GM12878 (cell line): ENCODE results near the gene ZDHHC14. TPM values are rescaled to one million over a fixed set of nuclear protein-coding genes. Genes with fewer than 3 reads are reported as not detected.
"Not testable (repeated sequence)": the region's sequence is repeated elsewhere in the genome, so short reads cannot be mapped to it uniquely, and the experiment has no call there.

Source experiments
- ATAC-seq: fragments of 200-7000 bp; cut with Tn5 transposase; 3 replicates; pipeline ENCODE4 v1.9.1; 2020; ENCODE audit warnings: mild to moderate bottlenecking, moderate library complexity
- BruUV-seq: library from RNA; stranded (reverse); fragments of 400-500 nt; replicated peaks from 2 replicates; lab custom pipeline; 2021; lab: Mats Ljungman, UMichigan
- CTCF ChIA-PET: fragments of 300-600 bp; sonication (Branson Sonifier 250); formaldehyde crosslinking; extraction: SDS; loops from one replicate; lab custom pipeline; 2021; ENCODE audit warnings: inconsistent platforms; lab: Yijun Ruan, JAX
- POLR2A ChIA-PET: fragments of 350-600 bp; formaldehyde crosslinking; extraction: SDS; loops from one replicate; lab custom pipeline; 2021; ENCODE audit warnings: inconsistent platforms; lab: Charles Lee
- RAD21 ChIA-PET: fragments of 300-600 bp; sonication (Branson Sonifier 250); formaldehyde crosslinking; loops from one replicate; lab custom pipeline; 2023; ENCODE audit warnings: antibody characterized with exemption; ENCODE audit not compliant: unreplicated experiment; lab: Charles Lee
- SMC1A ChIA-PET: fragments of 300-600 bp; sonication (Branson Sonifier 250); formaldehyde crosslinking; loops from one replicate; lab custom pipeline; 2023; ENCODE audit not compliant: unreplicated experiment, uncharacterized antibody; lab: Charles Lee
- DNase-seq: peaks from one replicate; pipeline ENCODE4 v3.0.0-alpha.2; 2011; ENCODE audit warnings: low read depth, low spot score
- FAIRE-seq: peaks from 3 replicates; lab custom pipeline; 2011; peaks lifted over from hg19 to GRCh38; lab: Jason Lieb, UNC
- H2AFZ ChIP-seq: 2 replicates; pipeline ENCODE4 v1.6.0; 2011; ENCODE audit warnings: low read depth, low read length, control low read depth; ENCODE audit not compliant: control insufficient read depth
- H3K27ac ChIP-seq: 2 replicates; pipeline ENCODE4 v1.5.1; 2011; ENCODE audit warnings: control low read depth; ENCODE audit not compliant: control insufficient read depth, insufficient read depth
- H3K27me3 ChIP-seq, 2 experiments: replicated peaks in 1 of 2; 2 replicates each; pipeline versions ENCODE4 v1.6.0 to v1.6.1; 2011; ENCODE audit warnings: low read length in 1 of 2; ENCODE audit not compliant: control insufficient read depth in 2 of 2, insufficient read depth in 2 of 2
- H3K36me3 ChIP-seq, 2 experiments: 2 replicates each; pipeline ENCODE4 v1.5.1; 2011; ENCODE audit warnings: low read length in 1 of 2; ENCODE audit not compliant: control insufficient read depth in 2 of 2, insufficient read depth in 2 of 2
- H3K4me1 ChIP-seq: 2 replicates; pipeline ENCODE4 v1.6.1; 2011; ENCODE audit warnings: mild to moderate bottlenecking, low read length, moderate library complexity, mixed read lengths; ENCODE audit not compliant: control insufficient read depth, insufficient read depth
- H3K4me2 ChIP-seq: 2 replicates; pipeline ENCODE4 v1.6.0; 2011; ENCODE audit warnings: control low read depth; ENCODE audit not compliant: control insufficient read depth, insufficient read depth
- H3K4me3 ChIP-seq: fragments of 200-600 bp; sonication (generic); 2 replicates; pipeline ENCODE4 v1.5.1; 2016
- H3K79me2 ChIP-seq: 2 replicates; pipeline ENCODE4 v1.6.0; 2011; ENCODE audit warnings: low read length; ENCODE audit not compliant: control insufficient read depth, insufficient read depth
- H3K9ac ChIP-seq: 2 replicates; pipeline ENCODE4 v1.8.0; 2011; ENCODE audit warnings: low read length, control low read depth, mixed read lengths; ENCODE audit not compliant: control insufficient read depth, insufficient read depth
- H3K9me3 ChIP-seq: replicated peaks from 3 replicates; pipeline ENCODE4 v1.5.1; 2011; ENCODE audit warnings: mild to moderate bottlenecking, low read length; ENCODE audit not compliant: control insufficient read depth, insufficient read depth
- H4K20me1 ChIP-seq: 2 replicates; pipeline ENCODE4 v1.6.0; 2011; ENCODE audit not compliant: control insufficient read depth, insufficient read depth
- IRF4 ChIP-seq: IDR thresholded peaks from 2 replicates; pipeline ENCODE4 v1.6.1; 2011; ENCODE audit warnings: low read depth, low read length
- KAT2A ChIP-seq: conservative IDR thresholded peaks from 2 replicates; pipeline ENCODE4 v1.6.1; 2011; ENCODE audit warnings: low read depth, low read length; ENCODE audit not compliant: control insufficient read depth
- NR2C2 ChIP-seq: IDR thresholded peaks from 2 replicates; pipeline ENCODE4 v1.6.1; 2011; ENCODE audit warnings: borderline replicate concordance, low read depth; ENCODE audit not compliant: control insufficient read depth, insufficient read length
- RAD51 ChIP-seq: fragments of 450-650 bp; IDR thresholded peaks from 2 replicates; pipeline ENCODE4 v1.6.1; 2016; ENCODE audit warnings: moderate library complexity, mild to moderate bottlenecking, inconsistent platforms
- WGBS: methylation state at CpG from one replicate; pipeline ENCODE4 v1.1.6; 2016; ENCODE audit warnings: low lambda C conversion rate; ENCODE audit not compliant: insufficient replicate concordance, insufficient coverage; ENCODE audit errors: missing lambda C conversion rate; 5-methylcytosine and 5-hydroxymethylcytosine counted together
- in situ Hi-C: fragments of 300-500 bp; cut with MboI; formaldehyde crosslinking; loops from 9 replicates; pipeline ENCODE4 v1.14.3; 2018; ENCODE audit warnings: mixed read lengths
- intact Hi-C: fragments of 100-400 bp; cut with micrococcal nuclease; formaldehyde crosslinking; loops from one replicate; pipeline ENCODE4 v1.14.2; 2022; ENCODE audit not compliant: unreplicated experiment
- polyA plus RNA-seq, 11 experiments: library from polyadenylated mRNA; depleted of rRNA in 4 of 11; unstranded in 6 of 11; stranded (reverse) in 5 of 11; fragments of >200 nt; fragmentation: Nextera tagmentation in 4 of 11; fragmentation: Illumina TruSeq in 1 of 11; extraction: Ambion mirVana in 4 of 11; extraction: Trizol in 1 of 11; gene quantifications; 1 replicate in 1 of 11; 2 replicates in 10 of 11; pipeline versions ENCODE4 v1.2.1 to v1.2.3, GENCODE V29; 2011 to 2016; ENCODE audit warnings: inconsistent platforms in 2 of 11, missing spikeins in 2 of 11, low read depth in 1 of 11
- total RNA-seq, 4 experiments: library from RNA; depleted of rRNA in 3 of 4; stranded (reverse); fragments of >200 nt in 3 of 4; fragmentation: Illumina TruSeq in 1 of 4; extraction: Trizol in 1 of 4; gene quantifications; 2 replicates each; pipeline versions ENCODE4 v1.2.1 to v1.2.3, GENCODE V29; 2013 to 2021
- TF ChIP-seq, protein P1 (sequence below): fragments of 150-350 bp; IDR thresholded peaks from 2 replicates; pipeline ENCODE4 v1.6.1; 2016; ENCODE audit warnings: low read depth, low read length

ZDHHC14 gene
- total and polyA plus RNA-seq, 10 of the 15 experiments (the other 5 are each of a cell fraction or from before 2014, with no cell fraction given): 0.15 to 16.0 (median 0.76) TPM; not detected in 1

- TF ChIP-seq, protein P1, sequence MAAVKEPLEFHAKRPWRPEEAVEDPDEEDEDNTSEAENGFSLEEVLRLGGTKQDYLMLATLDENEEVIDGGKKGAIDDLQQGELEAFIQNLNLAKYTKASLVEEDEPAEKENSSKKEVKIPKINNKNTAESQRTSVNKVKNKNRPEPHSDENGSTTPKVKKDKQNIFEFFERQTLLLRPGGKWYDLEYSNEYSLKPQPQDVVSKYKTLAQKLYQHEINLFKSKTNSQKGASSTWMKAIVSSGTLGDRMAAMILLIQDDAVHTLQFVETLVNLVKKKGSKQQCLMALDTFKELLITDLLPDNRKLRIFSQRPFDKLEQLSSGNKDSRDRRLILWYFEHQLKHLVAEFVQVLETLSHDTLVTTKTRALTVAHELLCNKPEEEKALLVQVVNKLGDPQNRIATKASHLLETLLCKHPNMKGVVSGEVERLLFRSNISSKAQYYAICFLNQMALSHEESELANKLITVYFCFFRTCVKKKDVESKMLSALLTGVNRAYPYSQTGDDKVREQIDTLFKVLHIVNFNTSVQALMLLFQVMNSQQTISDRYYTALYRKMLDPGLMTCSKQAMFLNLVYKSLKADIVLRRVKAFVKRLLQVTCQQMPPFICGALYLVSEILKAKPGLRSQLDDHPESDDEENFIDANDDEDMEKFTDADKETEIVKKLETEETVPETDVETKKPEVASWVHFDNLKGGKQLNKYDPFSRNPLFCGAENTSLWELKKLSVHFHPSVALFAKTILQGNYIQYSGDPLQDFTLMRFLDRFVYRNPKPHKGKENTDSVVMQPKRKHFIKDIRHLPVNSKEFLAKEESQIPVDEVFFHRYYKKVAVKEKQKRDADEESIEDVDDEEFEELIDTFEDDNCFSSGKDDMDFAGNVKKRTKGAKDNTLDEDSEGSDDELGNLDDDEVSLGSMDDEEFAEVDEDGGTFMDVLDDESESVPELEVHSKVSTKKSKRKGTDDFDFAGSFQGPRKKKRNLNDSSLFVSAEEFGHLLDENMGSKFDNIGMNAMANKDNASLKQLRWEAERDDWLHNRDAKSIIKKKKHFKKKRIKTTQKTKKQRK: no peak
- TF ChIP-seq KAT2A (no peak), IRF4 (no peak), NR2C2 (no peak), RAD51 (no peak)
These were observed 45.2 kb upstream of the ZDHHC14 start (continued) for GRCh38 chr6:157335829-157336228.

DNA sequence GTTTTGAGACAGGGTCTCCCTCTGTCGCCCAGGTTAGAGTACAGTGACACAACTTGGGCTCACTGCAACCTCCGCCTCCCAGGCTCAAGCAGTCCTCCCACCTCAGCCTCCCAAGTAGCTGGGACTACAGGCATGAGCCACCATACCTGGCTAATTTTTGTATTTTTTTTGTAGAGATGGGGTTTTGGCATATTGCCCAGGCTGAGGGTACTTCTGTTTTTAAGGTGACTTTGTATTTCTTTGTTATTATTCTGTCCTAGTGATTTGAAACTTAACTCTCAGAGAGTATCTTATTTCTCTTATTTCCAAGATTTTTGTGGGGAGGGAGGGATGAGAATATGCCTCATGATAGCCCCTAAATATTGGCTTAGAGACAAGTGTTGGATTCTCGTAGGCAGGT lies 43.7 kb upstream of the ZDHHC14 start:
- DNase-seq, H3K9ac ChIP-seq, in situ Hi-C loops, BruUV-seq, H3K4me1 ChIP-seq, H3K36me3 ChIP-seq, H3K79me2 ChIP-seq, H3K27me3 ChIP-seq, H3K9me3 ChIP-seq, POLR2A ChIA-PET, FAIRE-seq, ATAC-seq, H3K4me2 ChIP-seq, H3K27ac ChIP-seq, H2AFZ ChIP-seq, intact Hi-C loops, H3K4me3 ChIP-seq, H4K20me1 ChIP-seq: not testable (repeated sequence)
- ChIA-PET SMC1A (interaction anchor here (0.7 to 9.3 kb wide), 6 partner anchors 13 to 328 kb away, joined by 3 to 63 read pairs (median 4); partner anchors contain the start of gene TMEM242), CTCF (interaction anchor here (1.0 to 11.2 kb wide), 7 partner anchors 12 to 330 kb away, joined by 3 to 104 read pairs (median 18); partner anchors contain the start of gene TMEM242), RAD21 (interaction anchor here (1.1 to 2.8 kb wide), 5 partner anchors 13 to 535 kb away, joined by 4 to 9 read pairs (median 5); partner anchors contain the start of gene TMEM242)
- 65% methylated on average over 3 of the region's 3 CpGs for WGBS
